OCI-LY1 (cell line): ENCODE data around the gene ZNF556.
"Not testable (repeated sequence)": the region's sequence is repeated elsewhere in the genome, so short reads cannot be mapped to it uniquely, and the experiment has no call there.

Experiments used
- H2AFZ ChIP-seq: fragments of 200-600 bp; sonication (generic), shearing (Covaris generic); 2 replicates; pipeline ENCODE4 v1.6.0; 2014; ENCODE audit warnings: antibody characterized with exemption, mild to moderate bottlenecking, low read length
- H3F3A ChIP-seq: fragments of 200-600 bp; sonication (generic), shearing (Covaris generic); 2 replicates; pipeline ENCODE4 v1.6.0; 2014; ENCODE audit warnings: mild to moderate bottlenecking, antibody characterized with exemption, low read length, moderate library complexity; ENCODE audit not compliant: insufficient read depth
- H3K27ac ChIP-seq: fragments of 200-600 bp; sonication (generic); 2 replicates; pipeline ENCODE4 v1.5.1; 2014; ENCODE audit warnings: low read length, mixed run types, mild to moderate bottlenecking, low read depth; ENCODE audit not compliant: poor library complexity, severe bottlenecking
- H3K27me3 ChIP-seq: fragments of 200-600 bp; sonication (generic); 2 replicates; pipeline ENCODE4 v1.6.0; 2014; ENCODE audit warnings: antibody characterized with exemption, mild to moderate bottlenecking, low read length, moderate library complexity; ENCODE audit not compliant: insufficient read depth
- H3K36me3 ChIP-seq: fragments of 200-600 bp; sonication (generic); 2 replicates; pipeline ENCODE4 v1.6.1; 2014; ENCODE audit warnings: mild to moderate bottlenecking, antibody characterized with exemption, low read length, moderate library complexity, mixed read lengths; ENCODE audit not compliant: insufficient read depth
- H3K4me1 ChIP-seq: fragments of 200-600 bp; sonication (generic); 2 replicates; pipeline ENCODE4 v1.5.1; 2014; ENCODE audit warnings: mild to moderate bottlenecking, low read length, moderate library complexity; ENCODE audit not compliant: insufficient read depth, severe bottlenecking
- H3K4me2 ChIP-seq: fragments of 200-600 bp; sonication (generic), shearing (Covaris generic); 2 replicates; pipeline ENCODE4 v1.6.1; 2014; ENCODE audit warnings: low read length
- H3K4me3 ChIP-seq: fragments of 200-600 bp; sonication (generic); 2 replicates; pipeline ENCODE4 v1.5.1; 2014; ENCODE audit warnings: low read length, low read depth, mild to moderate bottlenecking, mixed read lengths; ENCODE audit not compliant: poor library complexity, severe bottlenecking
- H3K79me2 ChIP-seq: fragments of 200-600 bp; shearing (Covaris generic); 2 replicates; pipeline ENCODE4 v1.6.1; 2016; ENCODE audit warnings: mixed run types, low read length, mixed read lengths; ENCODE audit not compliant: insufficient read depth
- H3K9ac ChIP-seq: fragments of 200-600 bp; sonication (generic), shearing (Covaris generic); 2 replicates; pipeline ENCODE4 v1.6.1; 2014; ENCODE audit warnings: mild to moderate bottlenecking, low read length, mixed read lengths
- H3K9me2 ChIP-seq: fragments of 200-600 bp; sonication (generic), shearing (Covaris generic); 2 replicates; pipeline ENCODE4 v1.6.1; 2014; ENCODE audit warnings: low read depth, mild to moderate bottlenecking, low read length, mixed read lengths
- H3K9me3 ChIP-seq: fragments of 200-600 bp; shearing (Covaris generic); 2 replicates; pipeline ENCODE4 v1.6.1; 2014; ENCODE audit warnings: low read length, mixed read lengths
- H4K20me1 ChIP-seq: fragments of 200-600 bp; sonication (generic), shearing (Covaris generic); 2 replicates; pipeline ENCODE4 v1.6.0; 2016; ENCODE audit warnings: mild to moderate bottlenecking, low read length; ENCODE audit not compliant: insufficient read depth
- EZH2 ChIP-seq: fragments of 200-600 bp; sonication (generic), shearing (Covaris generic); IDR thresholded peaks from 2 replicates; pipeline ENCODE4 v1.8.0; 2017; ENCODE audit warnings: borderline replicate concordance, mixed run types, mild to moderate bottlenecking, antibody characterized with exemption, low read length, moderate library complexity, mixed read lengths
- TF ChIP-seq, protein P1 (sequence below): fragments of 200-600 bp; sonication (generic), shearing (Covaris generic); IDR thresholded peaks from 2 replicates; pipeline ENCODE4 v1.5.1; 2017; ENCODE audit warnings: mild to moderate bottlenecking, antibody characterized with exemption, low read length, moderate library complexity, mixed read lengths

Gene ZNF556

DNA sequence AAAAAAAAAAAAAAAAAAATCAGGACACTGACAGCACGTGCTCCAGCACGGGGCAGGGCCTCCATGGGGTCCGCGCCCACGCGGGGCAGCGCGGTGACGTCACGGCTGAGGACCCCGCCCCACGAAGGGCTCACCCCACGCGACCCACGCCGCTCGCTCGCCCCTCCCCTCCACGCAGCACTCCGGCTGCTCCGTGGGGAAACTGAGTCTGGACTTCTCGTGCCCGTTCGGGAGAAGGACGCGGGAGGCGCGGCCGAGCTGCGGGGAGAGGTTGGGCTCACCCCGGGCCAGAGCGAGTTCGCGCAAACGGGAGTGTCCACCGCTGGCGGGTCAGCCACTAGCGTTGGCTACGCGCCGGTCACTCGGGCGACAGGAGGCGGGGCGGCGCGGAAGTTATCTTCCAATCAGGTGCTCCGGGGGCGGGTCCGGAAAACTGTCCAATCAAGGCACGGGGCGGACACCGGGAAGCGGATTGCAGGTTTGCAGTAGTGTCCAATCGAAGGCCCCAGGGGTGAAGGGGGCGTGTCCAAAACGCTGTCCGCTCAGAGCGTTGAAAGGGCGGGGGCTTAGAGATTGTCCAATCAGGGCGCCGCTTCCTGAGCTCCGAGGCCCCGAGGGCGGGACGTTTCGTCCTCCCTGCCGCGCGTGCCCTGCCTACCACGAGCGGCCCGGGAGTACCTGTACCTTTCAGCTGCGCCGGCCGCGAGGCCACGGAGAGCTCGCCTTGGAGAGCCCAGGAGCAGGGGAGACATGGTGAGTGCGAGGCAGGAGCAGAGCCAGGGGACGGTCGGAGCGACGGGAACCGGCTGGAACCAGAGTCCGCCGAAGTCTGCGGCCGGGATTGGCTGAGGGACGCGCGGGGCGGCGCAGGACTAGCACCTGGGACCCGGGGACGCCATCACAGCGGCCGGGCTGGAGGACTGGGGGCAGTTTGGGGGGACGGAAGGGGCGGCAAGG, 33.4 kb downstream of the ZNF556 start, which contains the start of gene ZNF57:
Gene ZNF57, plus strand, starts transcription at position 633 of the 957 bp plus-strand sequence. Its CDS starts 118 bp downstream, at position 751.
- no peak within 1 kb of the TSS for H3K4me3 ChIP-seq
- H4K20me1 ChIP-seq = no peaks in the 10 kb centered on the region
- no peaks in the 10 kb centered on the region for H3K27me3 ChIP-seq
- H3K9ac ChIP-seq = no peak within 1 kb of the TSS
- no peaks in the 10 kb centered on the region for H3K4me1 ChIP-seq
- H3K79me2 ChIP-seq = no peaks in the 10 kb centered on the region
- H3K9me2 ChIP-seq = no peaks in the 10 kb centered on the region
- TF ChIP-seq EZH2 = no peak
- TF ChIP-seq, protein P1, sequence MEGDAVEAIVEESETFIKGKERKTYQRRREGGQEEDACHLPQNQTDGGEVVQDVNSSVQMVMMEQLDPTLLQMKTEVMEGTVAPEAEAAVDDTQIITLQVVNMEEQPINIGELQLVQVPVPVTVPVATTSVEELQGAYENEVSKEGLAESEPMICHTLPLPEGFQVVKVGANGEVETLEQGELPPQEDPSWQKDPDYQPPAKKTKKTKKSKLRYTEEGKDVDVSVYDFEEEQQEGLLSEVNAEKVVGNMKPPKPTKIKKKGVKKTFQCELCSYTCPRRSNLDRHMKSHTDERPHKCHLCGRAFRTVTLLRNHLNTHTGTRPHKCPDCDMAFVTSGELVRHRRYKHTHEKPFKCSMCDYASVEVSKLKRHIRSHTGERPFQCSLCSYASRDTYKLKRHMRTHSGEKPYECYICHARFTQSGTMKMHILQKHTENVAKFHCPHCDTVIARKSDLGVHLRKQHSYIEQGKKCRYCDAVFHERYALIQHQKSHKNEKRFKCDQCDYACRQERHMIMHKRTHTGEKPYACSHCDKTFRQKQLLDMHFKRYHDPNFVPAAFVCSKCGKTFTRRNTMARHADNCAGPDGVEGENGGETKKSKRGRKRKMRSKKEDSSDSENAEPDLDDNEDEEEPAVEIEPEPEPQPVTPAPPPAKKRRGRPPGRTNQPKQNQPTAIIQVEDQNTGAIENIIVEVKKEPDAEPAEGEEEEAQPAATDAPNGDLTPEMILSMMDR = no peak
- H3K4me2 ChIP-seq = no peak within 1 kb of the TSS
- H2AFZ ChIP-seq = no peak within 1 kb of the TSS
- 0 out of 2 replicates have a peak, but pooled peaks cover 5% of the 10 kb centered on the region for H3K9me3 ChIP-seq
- H3K36me3 ChIP-seq = no peaks in the 10 kb centered on the region
- no peak within 1 kb of the TSS for H3K27ac ChIP-seq
- no peaks in the 10 kb centered on the region for H3F3A ChIP-seq

DNA sequence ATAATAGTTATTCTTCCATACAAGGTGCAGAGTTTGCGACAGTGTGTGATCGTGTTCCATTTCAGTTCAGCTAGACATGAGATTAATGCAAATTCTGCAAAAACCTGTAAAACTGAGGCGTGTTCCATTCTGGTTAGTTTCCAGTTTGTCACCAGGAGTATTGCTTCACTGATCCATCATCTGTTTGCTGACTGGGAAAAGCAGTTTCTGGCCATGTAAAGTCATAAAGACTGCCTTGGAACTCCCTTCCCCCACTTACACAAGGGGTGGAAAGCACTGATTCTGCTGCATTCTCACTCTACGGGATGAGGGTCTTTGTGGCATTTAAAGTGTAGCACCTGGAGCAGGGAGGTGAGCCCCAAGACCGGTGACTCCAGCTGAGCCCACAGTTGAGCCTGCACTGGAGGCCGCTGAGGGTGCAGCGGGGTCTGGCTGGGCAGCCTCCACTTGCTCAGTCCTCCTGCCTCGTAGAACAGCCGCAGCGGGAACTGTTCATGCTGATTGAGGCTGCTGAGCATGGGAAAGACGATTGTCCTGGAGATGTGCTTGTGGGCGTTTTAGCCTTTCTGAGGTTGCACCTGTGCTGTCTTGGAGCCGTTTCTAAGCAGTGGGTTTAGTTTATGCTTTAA, 35.6 kb downstream of the ZNF556 start:
- TF ChIP-seq EZH2 = no peak
- TF ChIP-seq, protein P1 = no peak
- no peaks in the 10 kb centered on the region for H3F3A ChIP-seq
- no peak overlapping the region for H3K4me2 ChIP-seq
- no peak overlapping the region for H3K9ac ChIP-seq
- H3K27ac ChIP-seq = no peak overlapping the region
- H3K4me1 ChIP-seq = no peaks in the 10 kb centered on the region
- no peaks in the 10 kb centered on the region; the same call in 1 of the 2 replicates for H3K27me3 ChIP-seq
- H3K9me3 ChIP-seq = 0 out of 2 replicates have a peak, but pooled peaks cover under 1% of the 10 kb centered on the region
- no peaks in the 10 kb centered on the region for H3K79me2 ChIP-seq
- H2AFZ ChIP-seq = no peak overlapping the region
- H3K36me3 ChIP-seq = no peaks in the 10 kb centered on the region
- no peaks in the 10 kb centered on the region for H4K20me1 ChIP-seq
- H3K9me2 ChIP-seq = no peaks in the 10 kb centered on the region
- H3K4me3 ChIP-seq = no peak overlapping the region

DNA sequence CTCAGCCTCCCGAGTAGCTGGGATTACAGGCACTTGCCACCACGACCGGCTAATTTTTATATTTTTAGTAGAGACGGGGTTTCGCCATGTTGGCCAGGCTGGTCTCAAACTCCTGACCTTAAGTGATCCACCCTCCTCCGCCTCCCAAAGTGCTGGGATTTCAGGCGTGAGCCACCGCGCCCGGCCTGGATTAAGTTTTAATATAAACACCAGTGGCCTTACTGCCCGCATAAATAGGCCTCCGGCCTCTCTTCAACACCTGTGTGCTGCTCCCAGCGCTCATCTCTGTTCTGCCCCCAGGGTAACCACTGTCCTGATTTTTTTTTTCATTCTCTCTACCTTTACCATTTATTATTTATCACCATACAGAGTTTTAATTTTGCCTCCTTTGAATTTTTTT, 36.2 kb downstream of the ZNF556 start:
- not testable (repeated sequence) for H3K27me3 ChIP-seq, H2AFZ ChIP-seq, H3K36me3 ChIP-seq, H3K4me2 ChIP-seq, H3K27ac ChIP-seq, H3F3A ChIP-seq, H3K9ac ChIP-seq, H3K9me2 ChIP-seq, H4K20me1 ChIP-seq, H3K4me1 ChIP-seq, H3K4me3 ChIP-seq, H3K9me3 ChIP-seq, H3K79me2 ChIP-seq
